HEK293T (cell line): ENCODE results near the gene SPRED3.

ENCODE experiments used
- CTCF ChIA-PET: fragments of 350-600 bp; formaldehyde crosslinking; extraction: SDS; loops from one replicate; lab custom pipeline; 2021; ENCODE audit warnings: antibody characterized with exemption, inconsistent platforms; lab: Yijun Ruan, JAX
- POLR2A ChIA-PET: fragments of 350-600 bp; formaldehyde crosslinking; extraction: SDS; loops from one replicate; lab custom pipeline; 2020; ENCODE audit warnings: antibody characterized with exemption, inconsistent platforms; lab: Yijun Ruan, JAX
- DNase-seq: peaks from one replicate; pipeline ENCODE4 v3.0.0; 2012; ENCODE audit warnings: mixed read lengths; ENCODE audit errors: extremely low spot score
- ARNT ChIP-seq: fragments of 450-650 bp; IDR thresholded peaks from 2 replicates; pipeline ENCODE4 v1.6.1; 2017; ENCODE audit warnings: mild to moderate bottlenecking
- BHLHE40 ChIP-seq: fragments of 450-650 bp; IDR thresholded peaks from 2 replicates; pipeline ENCODE4 v1.6.1; 2016; ENCODE audit warnings: mild to moderate bottlenecking, moderate library complexity, borderline replicate concordance
- CTBP1 ChIP-seq: fragments of 450-650 bp; IDR thresholded peaks from 2 replicates; pipeline ENCODE4 v1.6.1; 2016; ENCODE audit warnings: borderline replicate concordance
- ELF4 ChIP-seq: fragments of 450-650 bp; IDR thresholded peaks from 2 replicates; pipeline ENCODE4 v1.6.1; 2017; ENCODE audit warnings: antibody characterized with exemption
- FOXA1 ChIP-seq: fragments of 450-650 bp; IDR thresholded peaks from 2 replicates; pipeline ENCODE4 v1.6.1; 2016; ENCODE audit warnings: mild to moderate bottlenecking
- FOXK2 ChIP-seq: fragments of 450-650 bp; IDR thresholded peaks from 2 replicates; pipeline ENCODE4 v1.6.1; 2016; ENCODE audit warnings: mild to moderate bottlenecking
- FOXM1 ChIP-seq: fragments of 450-650 bp; IDR thresholded peaks from 2 replicates; pipeline ENCODE4 v1.6.1; 2017; ENCODE audit warnings: mild to moderate bottlenecking, borderline replicate concordance
- HDGF ChIP-seq: fragments of 450-650 bp; IDR thresholded peaks from 2 replicates; pipeline ENCODE4 v1.6.1; 2017; ENCODE audit warnings: antibody characterized with exemption, borderline replicate concordance
- L3MBTL2 ChIP-seq: fragments of 450-650 bp; conservative IDR thresholded peaks from 2 replicates; pipeline ENCODE4 v1.6.1; 2016; ENCODE audit warnings: mild to moderate bottlenecking
- LEF1 ChIP-seq: fragments of 450-650 bp; IDR thresholded peaks from 2 replicates; pipeline ENCODE4 v1.6.1; 2017; ENCODE audit warnings: mild to moderate bottlenecking, borderline replicate concordance
- NFRKB ChIP-seq: fragments of 450-650 bp; IDR thresholded peaks from 2 replicates; pipeline ENCODE4 v1.6.1; 2016; ENCODE audit warnings: mild to moderate bottlenecking, moderate library complexity
- PKNOX1 ChIP-seq: fragments of 450-650 bp; IDR thresholded peaks from 2 replicates; pipeline ENCODE4 v1.6.1; 2016
- SP1 ChIP-seq: fragments of 450-650 bp; IDR thresholded peaks from 2 replicates; pipeline ENCODE4 v1.6.1; 2017
- SUZ12 ChIP-seq: fragments of 450-650 bp; IDR thresholded peaks from 2 replicates; pipeline ENCODE4 v1.6.1; 2016; ENCODE audit warnings: mild to moderate bottlenecking
- TARDBP ChIP-seq: fragments of 450-650 bp; IDR thresholded peaks from 2 replicates; pipeline ENCODE4 v1.6.1; 2016
- ZNF384 ChIP-seq: fragments of 450-650 bp; IDR thresholded peaks from 2 replicates; pipeline ENCODE4 v1.6.1; 2016

SPRED3 gene

GRCh38 chr19:38355728-38356725 is 32.5 kb upstream of the SPRED3 start:
- ChIA-PET POLR2A (interaction anchor here (1.9 kb wide), 1 partner anchor 18 kb away, joined by 6 read pairs; the partner anchor contains the start of gene PSMD8), CTCF (no interaction called here)
- TF ChIP-seq FOXM1 (no peak), HDGF (no peak), CTBP1 (no peak), ELF4 (no peak), ZNF384 (no peak), SP1 (no peak), NFRKB (no peak), FOXA1 (no peak), TARDBP (no peak), L3MBTL2 (no peak), BHLHE40 (no peak), FOXK2 (no peak), LEF1 (no peak), ARNT (no peak), PKNOX1 (no peak)
- DNase-seq, result no peak

DNA sequence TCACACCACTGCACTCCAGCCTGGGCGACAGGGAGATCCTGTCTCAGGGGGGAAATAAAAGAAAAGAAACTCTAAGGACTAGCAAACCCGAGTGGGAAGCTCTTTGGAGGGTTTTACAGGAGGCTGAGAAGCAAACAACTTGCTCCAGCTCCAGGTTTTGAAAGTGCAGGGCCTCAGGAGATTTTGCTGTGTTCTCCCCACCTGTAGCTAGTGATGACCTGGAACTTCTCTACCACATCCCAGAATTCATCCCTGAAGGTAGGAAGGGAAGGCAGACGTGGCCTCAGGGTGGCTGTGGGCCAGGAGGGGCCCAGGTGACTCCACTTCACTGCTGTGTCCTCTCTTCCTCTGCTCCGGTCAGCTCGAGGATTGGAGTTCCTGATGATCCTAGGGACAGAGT is 30.4 kb upstream of the SPRED3 start:
- no peak for TF ChIP-seq LEF1
- no peak for TF ChIP-seq BHLHE40
- ChIA-PET POLR2A (interaction anchor here (1.9 kb wide), 1 partner anchor 16 kb away, joined by 6 read pairs; the partner anchor contains the start of gene PSMD8), CTCF (no interaction called here)
- no peak for DNase-seq

- no peak for TF ChIP-seq PKNOX1
- TF ChIP-seq BHLHE40, result no peak
- TF ChIP-seq ELF4, result no peak
- POLR2A ChIA-PET, result interaction anchor here (4.4 kb wide), 1 partner anchor 15 kb away, joined by 31 read pairs; the partner anchor contains the start of gene PSMD8
- no peak for DNase-seq
- CTCF ChIA-PET, result no interaction called here
Measured at GRCh38 chr19:38359242-38360021, 29.1 kb upstream of the SPRED3 start.

DNA sequence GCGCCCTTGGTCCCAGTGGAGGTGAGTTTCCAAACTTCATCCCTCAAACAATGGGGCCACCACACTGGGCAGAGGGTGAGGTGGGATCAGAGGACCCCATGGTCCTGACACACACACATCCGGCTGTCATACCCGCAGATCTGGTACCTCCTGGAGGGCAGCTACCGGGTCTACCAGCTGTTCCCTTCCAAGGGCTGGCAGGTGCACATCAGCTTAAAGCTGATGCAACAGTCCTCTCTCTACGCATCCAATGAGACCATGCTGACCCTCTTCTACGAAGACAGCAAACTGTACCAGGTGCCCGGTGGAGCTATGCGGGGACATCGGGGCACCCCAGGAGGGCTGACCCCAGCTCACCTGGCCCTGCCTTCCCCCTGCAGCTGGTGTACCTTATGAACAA is 28.1 kb upstream of the SPRED3 start:
- POLR2A ChIA-PET, result interaction anchor here (4.4 kb wide), 1 partner anchor 14 kb away, joined by 31 read pairs; the partner anchor contains the start of gene PSMD8
- DNase-seq, result no peak
- CTCF ChIA-PET, result no interaction called here

GRCh38 chr19:38360839-38361631 is 27.5 kb upstream of the SPRED3 start:
- no peak for DNase-seq
- CTCF ChIA-PET, result no interaction called here
- POLR2A ChIA-PET, result interaction anchor here (1.0 to 4.4 kb wide), 2 partner anchors 13 to 454 kb away, joined by 3 to 31 read pairs; partner anchors contain the start of genes PSMD8 and SIPA1L3
- no peak for TF ChIP-seq NFRKB
- no peak for TF ChIP-seq FOXK2
- TF ChIP-seq HDGF, result no peak
- TF ChIP-seq FOXA1, result no peak
- TF ChIP-seq L3MBTL2, result no peak
- no peak for TF ChIP-seq SUZ12
- no peak for TF ChIP-seq TARDBP
- TF ChIP-seq FOXM1, result no peak
- TF ChIP-seq LEF1, result no peak
- no peak for TF ChIP-seq ARNT
- TF ChIP-seq SP1, result no peak
- TF ChIP-seq PKNOX1, result no peak
- no peak for TF ChIP-seq BHLHE40
- no peak for TF ChIP-seq ELF4
- no peak for TF ChIP-seq CTBP1
- no peak for TF ChIP-seq ZNF384

More for the DNA sequence above, 28.1 kb upstream of the SPRED3 start:
- TF ChIP-seq PKNOX1 (no peak), ZNF384 (no peak), LEF1 (no peak), FOXA1 (no peak), L3MBTL2 (no peak), NFRKB (no peak), ARNT (no peak), FOXK2 (no peak), SUZ12 (no peak), BHLHE40 (no peak), FOXM1 (no peak)
